Fibroblast of lung (primary cell): ENCODE results near the gene ARHGEF16. TPM values are rescaled to one million over a fixed set of nuclear protein-coding genes. Genes with fewer than 3 reads are reported as not detected.

Experiments used
- DNase-seq, 2 donors: peaks; one replicate each; pipeline versions ENCODE4 v3.0.0 to v3.0.0-alpha.2; 2010; ENCODE audit warnings: low read depth in 2 of 2
- H2AFZ ChIP-seq: 2 replicates; pipeline ENCODE4 v1.5.1; 2012; ENCODE audit warnings: low read length, control low read depth, inconsistent platforms
- H3K27ac ChIP-seq: 2 replicates; pipeline ENCODE4 v1.5.1; 2011; ENCODE audit warnings: low read length, control low read depth; ENCODE audit not compliant: insufficient read depth
- H3K27me3 ChIP-seq: 2 replicates; pipeline ENCODE4 v1.5.1; 2011; ENCODE audit warnings: mild to moderate bottlenecking, low read length; ENCODE audit not compliant: control insufficient read depth, insufficient read depth
- H3K36me3 ChIP-seq: 2 replicates; pipeline ENCODE4 v1.5.1; 2011; ENCODE audit warnings: low read length; ENCODE audit not compliant: control insufficient read depth, insufficient read depth
- H3K4me1 ChIP-seq: 2 replicates; pipeline ENCODE4 v1.5.1; 2011; ENCODE audit warnings: low read length; ENCODE audit not compliant: control insufficient read depth, insufficient read depth; ENCODE audit errors: extremely low read depth
- H3K4me2 ChIP-seq: 2 replicates; pipeline ENCODE4 v1.5.1; 2011; ENCODE audit warnings: low read length, control low read depth; ENCODE audit not compliant: insufficient read depth; ENCODE audit errors: extremely low read depth
- H3K4me3 ChIP-seq, 4 experiments: fragments of 200-600 bp in 1 of 4; sonication (generic) in 1 of 4; replicated peaks in 1 of 4; 2 replicates each; pipeline ENCODE4 v1.5.1; 2011 to 2016; ENCODE audit warnings: low read length in 4 of 4, low read depth in 3 of 4, mild to moderate bottlenecking in 3 of 4, control low read depth in 2 of 4, inconsistent platforms in 1 of 4, mixed read lengths in 1 of 4; ENCODE audit not compliant: insufficient read depth in 1 of 4; ENCODE audit errors: control extremely low read depth in 1 of 4
- H3K79me2 ChIP-seq: 2 replicates; pipeline ENCODE4 v1.5.1; 2012; ENCODE audit warnings: mild to moderate bottlenecking, low read length, inconsistent platforms; ENCODE audit not compliant: control insufficient read depth, insufficient read depth
- H3K9ac ChIP-seq: 2 replicates; pipeline ENCODE4 v1.5.1; 2011; ENCODE audit warnings: mild to moderate bottlenecking, low read length, control low read depth; ENCODE audit not compliant: insufficient read depth
- H3K9me3 ChIP-seq: 2 replicates; pipeline ENCODE4 v1.5.1; 2012; ENCODE audit warnings: low read depth, low read length; ENCODE audit not compliant: control insufficient read depth, insufficient read depth
- H4K20me1 ChIP-seq: 2 replicates; pipeline ENCODE4 v1.5.1; 2011; ENCODE audit warnings: low read length; ENCODE audit not compliant: control insufficient read depth, insufficient read depth; ENCODE audit errors: extremely low read depth
- EZH2 ChIP-seq: IDR thresholded peaks from 2 replicates; pipeline ENCODE4 v1.5.1; 2012; ENCODE audit warnings: low read length, control low read depth, mild to moderate bottlenecking; ENCODE audit errors: missing control alignments
- polyA plus RNA-seq, 2 donors: library from polyadenylated mRNA; depleted of rRNA in 1 of 2; stranded (reverse) in 1 of 2; unstranded in 1 of 2; fragments of >200 nt; gene quantifications; 2 replicates each; pipeline ENCODE4 v1.2.1, GENCODE V29; 2011 to 2012; ENCODE audit warnings: missing spikeins in 1 of 2
- total RNA-seq: library from RNA; depleted of rRNA; stranded (reverse); fragments of >200 nt; gene quantifications from 2 replicates; pipeline ENCODE4 v1.2.1, GENCODE V29; 2014
- TF ChIP-seq, protein P1 (sequence below), 2 donors: IDR thresholded peaks in 1 of 2; conservative IDR thresholded peaks in 1 of 2; 1 replicate in 1 of 2; 2 replicates in 1 of 2; pipeline ENCODE4 v1.5.1; 2011 to 2012; ENCODE audit warnings: low read length in 2 of 2, control low read depth in 1 of 2, inconsistent platforms in 1 of 2, low read depth in 1 of 2, mild to moderate bottlenecking in 1 of 2

The ARHGEF16 gene
- total and polyA plus RNA-seq, 2 donors (not counting 1 experiment from before 2014, with no cell fraction given), result 0.02 to 0.17 TPM

GRCh38 chr1:3405974-3406867, 48.2 kb upstream of the ARHGEF16 start:
- Histone ChIP-seq H3K9me3 (no peaks in the 10 kb centered on the region), H3K79me2 (no peaks in the 10 kb centered on the region), H2AFZ (no peak overlapping the region), H3K27me3 (no peaks in the 10 kb centered on the region), H3K9ac (no peak overlapping the region), H3K36me3 (no peaks in the 10 kb centered on the region), H3K4me1 (no peaks in the 10 kb centered on the region), H3K4me3 (no peak overlapping the region), H3K27ac (no peak overlapping the region), H4K20me1 (no peaks in the 10 kb centered on the region), H3K4me2 (no peak overlapping the region)
- DNase-seq, result no peak
- TF ChIP-seq, protein P1, sequence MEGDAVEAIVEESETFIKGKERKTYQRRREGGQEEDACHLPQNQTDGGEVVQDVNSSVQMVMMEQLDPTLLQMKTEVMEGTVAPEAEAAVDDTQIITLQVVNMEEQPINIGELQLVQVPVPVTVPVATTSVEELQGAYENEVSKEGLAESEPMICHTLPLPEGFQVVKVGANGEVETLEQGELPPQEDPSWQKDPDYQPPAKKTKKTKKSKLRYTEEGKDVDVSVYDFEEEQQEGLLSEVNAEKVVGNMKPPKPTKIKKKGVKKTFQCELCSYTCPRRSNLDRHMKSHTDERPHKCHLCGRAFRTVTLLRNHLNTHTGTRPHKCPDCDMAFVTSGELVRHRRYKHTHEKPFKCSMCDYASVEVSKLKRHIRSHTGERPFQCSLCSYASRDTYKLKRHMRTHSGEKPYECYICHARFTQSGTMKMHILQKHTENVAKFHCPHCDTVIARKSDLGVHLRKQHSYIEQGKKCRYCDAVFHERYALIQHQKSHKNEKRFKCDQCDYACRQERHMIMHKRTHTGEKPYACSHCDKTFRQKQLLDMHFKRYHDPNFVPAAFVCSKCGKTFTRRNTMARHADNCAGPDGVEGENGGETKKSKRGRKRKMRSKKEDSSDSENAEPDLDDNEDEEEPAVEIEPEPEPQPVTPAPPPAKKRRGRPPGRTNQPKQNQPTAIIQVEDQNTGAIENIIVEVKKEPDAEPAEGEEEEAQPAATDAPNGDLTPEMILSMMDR (conservative IDR thresholded peaks at IDR 0.05 in 1 of 2, IDR thresholded peaks at IDR 0.05 in 1 of 2; ENCODE audit: low read depth in 1 of 2, low read length in 2 of 2), result no peak
- no peak for TF ChIP-seq EZH2

DNA sequence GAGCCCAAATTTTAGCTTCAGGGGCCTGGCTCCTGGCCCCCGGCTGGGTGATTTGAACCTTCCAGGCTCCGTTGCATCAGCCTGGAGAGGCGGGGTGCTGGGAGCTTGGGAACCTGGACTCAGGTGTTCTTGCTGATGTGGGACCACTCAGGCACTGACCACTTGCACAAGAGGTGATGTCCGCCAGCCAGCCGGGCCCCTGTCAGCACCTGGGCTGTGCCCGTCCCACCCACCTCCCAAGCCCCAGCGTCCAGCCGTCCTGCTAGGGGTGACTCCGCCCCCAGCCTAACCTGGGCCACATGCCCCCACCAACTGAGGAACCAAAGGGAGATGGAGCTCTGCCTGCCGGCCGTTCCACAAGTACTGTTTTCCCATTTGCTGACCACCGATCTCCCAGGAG, 47.4 kb upstream of the ARHGEF16 start:
- Histone ChIP-seq H3K36me3 (no peaks in the 10 kb centered on the region), H3K9me3 (no peaks in the 10 kb centered on the region), H3K27me3 (no peaks in the 10 kb centered on the region), H4K20me1 (no peaks in the 10 kb centered on the region), H3K4me3 (no peak overlapping the region), H2AFZ (no peak overlapping the region), H3K4me1 (no peaks in the 10 kb centered on the region), H3K9ac (no peak overlapping the region), H3K4me2 (no peak overlapping the region), H3K27ac (no peak overlapping the region), H3K79me2 (no peaks in the 10 kb centered on the region)
- TF ChIP-seq, protein P1 (conservative IDR thresholded peaks at IDR 0.05 in 1 of 2, IDR thresholded peaks at IDR 0.05 in 1 of 2; ENCODE audit: low read depth in 1 of 2, low read length in 2 of 2), result no peak
- no peak for TF ChIP-seq EZH2
- DNase-seq, result no peak

- Histone ChIP-seq H3K4me1 (no peaks in the 10 kb centered on the region), H2AFZ (no peak overlapping the region), H3K36me3 (no peaks in the 10 kb centered on the region), H3K9ac (no peak overlapping the region), H3K79me2 (no peaks in the 10 kb centered on the region), H3K4me3 (no peak overlapping the region), H3K27me3 (no peaks in the 10 kb centered on the region), H3K9me3 (no peaks in the 10 kb centered on the region), H4K20me1 (no peaks in the 10 kb centered on the region), H3K4me2 (no peak overlapping the region), H3K27ac (no peak overlapping the region)
- no peak for DNase-seq
- TF ChIP-seq, protein P1 (conservative IDR thresholded peaks at IDR 0.05 in 1 of 2, IDR thresholded peaks at IDR 0.05 in 1 of 2; ENCODE audit: low read depth in 1 of 2, low read length in 2 of 2), result no peak
- no peak for TF ChIP-seq EZH2
Observed at GRCh38 chr1:3408751-3409266, 45.7 kb upstream of the ARHGEF16 start.
